GM19328 (cell line): Measurements from ENCODE around the gene RIOK2.

Experiments
- ATAC-seq: cut with Tn5 transposase; IDR thresholded peaks from one replicate; pipeline ENCODE4 v1.9.1; 2021; ENCODE audit warnings: mild to moderate bottlenecking, moderate library complexity; ENCODE audit not compliant: unreplicated experiment

Gene RIOK2

DNA sequence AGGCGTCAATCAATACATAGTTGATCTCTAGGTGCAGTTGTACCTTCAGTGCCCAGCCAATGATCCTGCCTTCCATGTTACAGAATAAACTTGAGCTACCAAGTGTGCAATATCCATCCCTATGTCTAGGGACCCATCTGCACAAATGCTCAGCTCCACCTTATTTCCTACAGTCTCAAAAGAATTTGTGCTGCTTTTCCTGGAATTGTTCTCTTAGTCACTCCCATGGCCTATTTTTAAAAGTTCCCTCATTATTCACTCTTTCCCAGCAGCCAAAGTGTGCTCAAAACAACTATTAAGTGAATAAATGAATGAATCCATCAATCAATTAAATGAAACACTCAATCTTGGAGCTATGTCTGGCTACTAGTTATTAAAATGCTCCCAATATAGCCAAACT, 55.3 kb downstream of the RIOK2 start:
- ATAC-seq: no peak

DNA sequence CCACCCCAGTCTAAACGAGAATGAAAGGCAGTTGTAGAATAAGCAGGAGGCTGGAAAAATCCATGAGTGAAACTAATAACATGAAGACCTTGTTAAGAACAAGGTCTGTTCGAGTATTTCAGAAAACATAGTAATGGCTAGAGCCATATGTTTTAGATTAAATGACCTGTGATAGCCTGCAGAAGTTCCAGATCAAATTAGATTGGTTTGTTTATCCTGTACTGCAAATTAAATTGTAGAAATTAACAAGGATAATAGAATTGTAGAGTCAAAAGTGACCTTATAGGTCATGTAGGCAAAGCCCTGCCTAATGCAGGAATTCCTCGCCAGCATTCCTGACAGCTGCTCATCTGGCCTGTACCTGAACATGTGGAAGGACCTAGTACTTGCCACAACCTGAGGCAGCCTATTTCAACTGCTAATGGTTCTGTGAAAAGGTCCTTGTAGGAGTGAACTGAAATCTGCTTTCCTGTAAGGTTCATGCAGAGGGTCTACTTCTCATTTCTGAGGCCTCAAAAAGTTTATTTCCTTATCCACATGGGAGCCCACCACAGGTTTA, 57.8 kb downstream of the RIOK2 start:
- no peak for ATAC-seq

GRCh38 chr5:97124335-97124734, 58.7 kb downstream of the RIOK2 start:
- no peak for ATAC-seq

DNA sequence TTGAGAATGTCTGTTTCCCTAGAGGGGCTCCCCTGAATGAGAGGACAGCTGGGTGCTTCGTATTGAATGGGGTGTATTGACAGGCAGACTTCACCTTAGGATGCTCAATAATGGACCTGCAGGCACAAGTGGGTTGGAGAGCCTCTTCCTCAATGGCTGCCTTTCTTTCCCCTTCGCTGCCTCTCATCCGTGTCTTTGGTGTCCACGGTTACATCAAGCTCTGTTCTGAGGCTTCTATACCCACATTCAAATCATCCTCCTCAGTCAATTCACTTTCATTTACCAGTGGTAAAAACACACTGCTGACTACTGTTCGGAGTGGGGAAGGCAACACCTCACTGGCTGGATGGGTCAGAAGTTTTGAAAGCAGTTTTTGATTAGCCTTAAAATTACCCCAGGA, 61.2 kb downstream of the RIOK2 start:
- no peak for ATAC-seq

- ATAC-seq: no peak
Observed at GRCh38 chr5:97120195-97120594, 62.9 kb downstream of the RIOK2 start.

DNA sequence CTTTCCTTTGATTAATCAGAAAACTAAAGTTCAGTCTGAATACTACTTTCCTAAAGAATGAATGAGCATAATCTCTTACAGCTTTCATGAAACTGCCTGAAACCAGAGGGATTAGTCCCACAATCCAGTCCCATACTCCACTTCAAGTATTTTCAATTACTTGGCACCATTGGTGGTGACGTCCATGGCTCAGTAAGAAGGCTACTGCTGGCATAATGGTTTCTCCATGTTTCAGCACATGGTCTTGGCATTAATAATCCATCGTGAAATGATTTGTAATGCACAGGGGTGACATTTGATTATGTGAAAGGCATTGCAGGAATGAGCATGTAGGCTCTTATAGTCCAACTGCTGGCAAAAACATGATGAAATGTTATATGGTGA, 64.0 kb downstream of the RIOK2 start:
- ATAC-seq: no peak

- ATAC-seq: peak; percentile 63
Observed at GRCh38 chr5:97118261-97119006, 64.6 kb downstream of the RIOK2 start.

DNA sequence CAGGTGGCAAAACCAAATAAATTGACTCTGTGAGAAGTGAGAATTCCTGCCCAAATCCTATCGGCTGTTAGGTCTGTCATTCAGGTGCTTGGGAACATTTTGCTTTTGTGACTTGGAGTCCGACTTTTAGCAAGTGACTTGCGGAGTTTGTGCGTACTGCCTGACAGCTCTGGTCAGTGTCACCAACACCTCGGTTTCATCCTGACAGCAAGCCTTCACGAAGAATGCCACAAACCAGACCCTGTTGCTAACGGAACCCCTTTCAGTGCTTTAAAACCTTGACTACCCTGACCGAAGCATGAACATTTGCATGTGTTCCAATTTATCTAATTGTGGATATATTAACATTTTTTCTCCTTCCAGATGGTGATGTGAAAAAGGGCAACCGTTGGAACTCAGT, 67.1 kb downstream of the RIOK2 start:
- ATAC-seq: no peak

DNA sequence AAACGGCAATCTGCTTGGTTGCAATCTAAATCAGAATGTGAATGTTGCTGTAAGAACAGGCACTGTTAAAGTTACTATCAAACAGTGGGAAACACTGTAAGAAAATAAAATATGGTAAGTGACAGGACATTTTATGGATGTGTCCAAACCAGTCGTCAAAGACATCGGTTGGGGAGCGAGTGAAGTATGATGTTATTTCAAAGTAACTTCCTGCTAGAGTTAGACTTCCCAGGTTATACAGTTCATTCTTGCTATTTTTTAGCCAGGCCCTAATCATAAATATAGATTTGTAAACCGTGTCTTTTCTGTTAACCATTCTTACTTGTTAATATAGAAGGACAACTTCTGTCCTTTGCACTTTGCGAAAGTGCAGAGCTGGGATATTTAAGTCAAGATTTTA, 70.8 kb downstream of the RIOK2 start:
- no peak for ATAC-seq

DNA sequence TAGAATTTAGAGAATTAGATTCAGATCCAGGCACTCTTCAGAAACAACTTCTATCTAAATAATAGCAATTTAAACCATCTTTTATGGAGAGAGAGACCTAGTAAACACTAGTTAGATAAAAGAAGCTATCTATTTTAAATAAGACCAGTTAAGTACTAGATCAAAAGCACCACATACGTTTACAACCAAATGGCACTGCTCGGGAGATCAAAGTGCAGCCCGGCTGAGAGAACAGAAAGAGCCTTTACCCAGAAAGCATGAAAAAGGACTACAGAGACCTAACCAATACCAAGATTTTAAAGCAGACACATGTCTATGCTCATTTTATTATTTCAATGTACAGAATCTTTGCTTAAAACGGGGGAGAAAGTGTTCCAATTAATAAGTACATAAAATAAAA, 71.4 kb downstream of the RIOK2 start:
- no peak for ATAC-seq

GRCh38 chr5:97111004-97111403, 72.0 kb downstream of the RIOK2 start:
- no peak for ATAC-seq
